Stimulated activated naive CD8-positive, alpha-beta T cell treated with anti-CD3 and anti-CD28 coated beads, Interleukin-15, amount 100 ng/mL, for 72 hours (primary cell): ENCODE results near the gene COL1A2.

ENCODE experiments used
- ATAC-seq: fragments of 150-1000 bp; cut with Tn5 transposase; 2 replicates; pipeline ENCODE4 v1.10.0; 2021; ENCODE audit warnings: mild to moderate bottlenecking, moderate library complexity
- DNase-seq, 2 donors: peaks; one replicate each; pipeline ENCODE4 v3.0.0; 2021 to 2022
- H3K27ac Mint-ChIP-seq, 2 donors: one replicate each; pipeline ENCODE4 v1.8.0; 2022; ENCODE audit warnings: mild to moderate bottlenecking in 2 of 2, mixed read lengths in 2 of 2, moderate library complexity in 2 of 2
- H3K27me3 Mint-ChIP-seq: one replicate; pipeline ENCODE4 v1.8.0; 2022; ENCODE audit warnings: mixed read lengths
- H3K4me1 Mint-ChIP-seq: one replicate; pipeline ENCODE4 v1.8.0; 2022; ENCODE audit warnings: mild to moderate bottlenecking, mixed read lengths
- H3K4me3 Mint-ChIP-seq, 2 donors: one replicate each; pipeline ENCODE4 v1.8.0; 2022; ENCODE audit warnings: mild to moderate bottlenecking in 2 of 2, mixed read lengths in 2 of 2, moderate library complexity in 1 of 2
- H3K9me3 Mint-ChIP-seq, 2 donors: one replicate each; pipeline ENCODE4 v1.8.0; 2022; ENCODE audit warnings: mixed read lengths in 2 of 2

The COL1A2 gene

DNA sequence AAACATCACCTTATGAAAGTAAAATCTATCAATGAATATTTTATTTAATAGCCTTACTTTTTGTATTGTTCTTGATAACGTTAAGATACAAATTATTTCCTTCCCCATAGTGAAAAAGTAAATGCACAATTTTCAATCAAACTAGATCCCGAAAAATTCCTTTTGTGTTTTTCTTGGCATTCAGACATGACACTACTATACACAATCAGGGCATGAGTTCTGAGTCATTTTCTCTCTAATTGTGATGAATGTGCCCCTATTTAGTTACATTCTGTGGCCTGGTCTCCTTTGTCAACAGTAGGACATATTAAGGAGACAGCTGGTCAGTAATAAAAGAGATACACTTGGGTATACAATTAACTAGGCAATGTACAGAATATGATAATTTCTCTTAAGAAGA is 19.8 kb downstream of the COL1A2 start:
- DNase-seq (no peak), ATAC-seq (no peak)
- H3K4me3 Mint-ChIP-seq: no peak overlapping the region
- no peaks in the 10 kb centered on the region for H3K4me1 Mint-ChIP-seq
- no peak overlapping the region for H3K27ac Mint-ChIP-seq
- peaks cover 3% of the 10 kb centered on the region for H3K27me3 Mint-ChIP-seq
- H3K9me3 Mint-ChIP-seq: no peaks in the 10 kb centered on the region

DNA sequence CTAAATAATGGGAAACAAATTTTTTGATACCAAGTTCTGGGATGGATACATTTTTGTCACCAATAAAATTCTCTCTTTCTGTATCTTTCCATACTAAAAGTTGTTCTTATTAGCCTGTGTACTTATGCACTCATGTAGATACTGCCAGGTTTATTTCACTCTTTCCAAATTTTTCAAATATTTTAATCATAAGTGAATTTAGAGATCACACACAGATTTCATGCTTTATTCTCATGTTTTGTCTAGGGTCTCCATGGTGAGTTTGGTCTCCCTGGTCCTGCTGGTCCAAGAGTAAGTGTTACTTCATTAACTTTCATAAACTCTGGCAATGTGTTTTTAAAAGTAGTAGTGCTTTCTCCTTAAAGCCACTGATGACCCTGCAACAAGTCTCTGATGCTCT is 20.3 kb downstream of the COL1A2 start:
- Mint-ChIP-seq H3K4me1 (no peaks in the 10 kb centered on the region), H3K27me3 (peaks cover 8% of the 10 kb centered on the region), H3K9me3 (no peaks in the 10 kb centered on the region), H3K27ac (no peak overlapping the region), H3K4me3 (no peak overlapping the region)
- DNase-seq (no peak), ATAC-seq (no peak)

DNA sequence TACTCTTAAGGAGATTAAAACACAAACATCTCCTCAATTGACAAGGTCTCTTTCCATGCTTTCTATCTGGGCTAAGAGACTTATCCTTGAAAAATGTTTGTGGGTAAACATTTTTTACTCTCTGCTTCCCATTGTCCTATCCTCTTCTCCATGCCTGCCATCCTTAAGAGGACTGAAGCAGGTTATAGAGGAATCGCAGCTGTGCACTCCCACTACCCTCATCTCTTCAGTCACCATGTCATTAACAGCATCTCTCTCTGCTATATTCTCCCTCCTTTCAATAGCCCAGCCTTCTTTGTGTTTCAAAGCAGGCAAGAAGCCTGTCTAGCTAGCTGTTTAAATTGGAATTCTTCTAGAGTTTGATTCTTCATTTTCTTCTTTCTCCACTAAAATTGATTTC is 22.6 kb downstream of the COL1A2 start:
- ATAC-seq (no peak), DNase-seq (no peak)
- no peak overlapping the region for H3K4me3 Mint-ChIP-seq
- H3K27ac Mint-ChIP-seq: no peak overlapping the region
- no peaks in the 10 kb centered on the region for H3K9me3 Mint-ChIP-seq
- peaks cover 9% of the 10 kb centered on the region for H3K27me3 Mint-ChIP-seq
- no peaks in the 10 kb centered on the region for H3K4me1 Mint-ChIP-seq

DNA sequence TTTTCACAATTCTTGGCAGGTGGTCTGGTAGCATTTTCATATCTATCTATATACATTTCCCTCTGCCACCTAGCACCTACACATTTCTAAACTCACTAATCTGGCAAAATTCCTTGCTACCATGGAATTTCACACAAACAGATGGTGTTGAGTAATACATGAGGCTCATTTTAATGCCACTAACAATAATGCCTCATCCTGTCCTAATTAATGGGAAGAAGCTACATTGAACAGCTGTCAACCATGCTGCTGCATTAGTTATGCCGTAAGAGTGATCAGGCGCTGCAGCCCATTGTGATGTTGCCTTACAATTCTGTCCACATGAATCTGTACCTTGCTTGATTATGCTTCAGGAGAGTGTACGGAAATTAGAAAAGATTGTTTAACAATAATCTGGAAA is 23.2 kb downstream of the COL1A2 start:
- Mint-ChIP-seq H3K4me1 (no peaks in the 10 kb centered on the region), H3K9me3 (no peaks in the 10 kb centered on the region), H3K27me3 (peaks cover 9% of the 10 kb centered on the region), H3K27ac (no peak overlapping the region), H3K4me3 (no peak overlapping the region)
- ATAC-seq (no peak), DNase-seq (no peak)

GRCh38 chr7:94418851-94419250 is 24.2 kb downstream of the COL1A2 start:
- no peak overlapping the region for H3K27ac Mint-ChIP-seq
- no peaks in the 10 kb centered on the region for H3K4me1 Mint-ChIP-seq
- ATAC-seq (no peak), DNase-seq (no peak)
- peaks cover 9% of the 10 kb centered on the region for H3K27me3 Mint-ChIP-seq
- H3K9me3 Mint-ChIP-seq: no peaks in the 10 kb centered on the region
- no peak overlapping the region for H3K4me3 Mint-ChIP-seq

- Mint-ChIP-seq H3K4me3 (no peak overlapping the region), H3K27ac (no peak overlapping the region), H3K9me3 (no peaks in the 10 kb centered on the region), H3K4me1 (no peaks in the 10 kb centered on the region), H3K27me3 (peaks cover 9% of the 10 kb centered on the region)
- no peak for ATAC-seq
- no peak for DNase-seq
Observed at GRCh38 chr7:94420328-94420727, 25.6 kb downstream of the COL1A2 start.

GRCh38 chr7:94421681-94422080 is 27.0 kb downstream of the COL1A2 start:
- H3K27ac Mint-ChIP-seq: no peak overlapping the region
- DNase-seq (no peak), ATAC-seq (no peak)
- H3K4me1 Mint-ChIP-seq: no peaks in the 10 kb centered on the region
- H3K9me3 Mint-ChIP-seq: no peaks in the 10 kb centered on the region
- peaks cover 9% of the 10 kb centered on the region for H3K27me3 Mint-ChIP-seq
- no peak overlapping the region for H3K4me3 Mint-ChIP-seq

GRCh38 chr7:94422136-94422535 is 27.4 kb downstream of the COL1A2 start:
- Mint-ChIP-seq H3K4me3 (no peak overlapping the region), H3K27ac (no peak overlapping the region), H3K4me1 (no peaks in the 10 kb centered on the region), H3K9me3 (no peaks in the 10 kb centered on the region), H3K27me3 (peaks cover 9% of the 10 kb centered on the region)
- ATAC-seq: no peak
- no peak for DNase-seq

GRCh38 chr7:94422827-94423460 is 28.2 kb downstream of the COL1A2 start:
- ATAC-seq (no peak), DNase-seq (no peak)
- no peaks in the 10 kb centered on the region for H3K4me1 Mint-ChIP-seq
- H3K27me3 Mint-ChIP-seq: peaks cover 9% of the 10 kb centered on the region
- no peak overlapping the region for H3K4me3 Mint-ChIP-seq
- no peak overlapping the region for H3K27ac Mint-ChIP-seq
- H3K9me3 Mint-ChIP-seq: no peaks in the 10 kb centered on the region

GRCh38 chr7:94423863-94424735 is 29.4 kb downstream of the COL1A2 start:
- no peak for DNase-seq

GRCh38 chr7:94425546-94425945 is 30.9 kb downstream of the COL1A2 start:
- ATAC-seq (no peak), DNase-seq (no peak)
- Mint-ChIP-seq H3K9me3 (no peaks in the 10 kb centered on the region), H3K4me3 (no peak overlapping the region), H3K27ac (no peak overlapping the region), H3K27me3 (no peaks in the 10 kb centered on the region), H3K4me1 (no peaks in the 10 kb centered on the region)

More at GRCh38 chr7:94423863-94424735, 29.4 kb downstream of the COL1A2 start:
- H3K4me3 Mint-ChIP-seq: no peak overlapping the region
- peak overlapping the region in 1 of 2 donors; percentile 50 for H3K27ac Mint-ChIP-seq
- no peaks in the 10 kb centered on the region for H3K4me1 Mint-ChIP-seq
- H3K27me3 Mint-ChIP-seq: peaks cover 9% of the 10 kb centered on the region
- ATAC-seq: no peak
- no peaks in the 10 kb centered on the region for H3K9me3 Mint-ChIP-seq

DNA sequence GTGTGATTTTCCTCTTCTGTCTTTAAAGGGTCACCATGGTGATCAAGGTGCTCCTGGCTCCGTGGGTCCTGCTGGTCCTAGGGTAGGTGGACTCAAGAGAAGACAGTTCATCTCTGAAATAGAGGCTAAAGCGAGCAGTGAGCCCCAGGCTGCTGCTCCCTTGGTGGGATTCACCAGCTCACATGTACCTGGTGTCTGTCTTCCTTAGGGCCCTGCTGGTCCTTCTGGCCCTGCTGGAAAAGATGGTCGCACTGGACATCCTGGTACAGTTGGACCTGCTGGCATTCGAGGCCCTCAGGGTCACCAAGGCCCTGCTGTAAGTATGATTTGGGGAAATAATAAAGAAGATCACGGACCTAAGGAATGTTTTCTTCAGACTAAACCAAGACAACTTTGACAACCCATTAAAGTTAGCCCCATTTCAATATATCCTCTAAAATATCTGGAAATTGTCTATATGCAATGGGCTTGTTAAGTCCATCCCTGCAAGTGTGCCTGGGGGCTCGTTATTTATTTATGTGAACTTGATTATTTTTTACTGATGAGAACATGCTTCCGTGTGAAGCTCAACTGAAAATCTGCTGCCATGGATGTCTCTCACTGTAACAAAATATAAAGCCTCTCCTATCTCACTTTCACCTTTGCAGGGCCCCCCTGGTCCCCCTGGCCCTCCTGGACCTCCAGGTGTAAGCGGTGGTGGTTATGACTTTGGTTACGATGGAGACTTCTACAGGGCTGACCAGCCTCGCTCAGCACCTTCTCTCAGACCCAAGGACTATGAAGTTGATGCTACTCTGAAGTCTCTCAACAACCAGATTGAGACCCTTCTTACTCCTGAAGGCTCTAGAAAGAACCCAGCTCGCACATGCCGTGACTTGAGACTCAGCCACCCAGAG is 32.5 kb downstream of the COL1A2 start:
- no peak overlapping the region for H3K27ac Mint-ChIP-seq
- no peaks in the 10 kb centered on the region for H3K9me3 Mint-ChIP-seq
- DNase-seq (no peak), ATAC-seq (no peak)
- no peaks in the 10 kb centered on the region for H3K4me1 Mint-ChIP-seq
- H3K27me3 Mint-ChIP-seq: no peaks in the 10 kb centered on the region
- H3K4me3 Mint-ChIP-seq: no peak overlapping the region

DNA sequence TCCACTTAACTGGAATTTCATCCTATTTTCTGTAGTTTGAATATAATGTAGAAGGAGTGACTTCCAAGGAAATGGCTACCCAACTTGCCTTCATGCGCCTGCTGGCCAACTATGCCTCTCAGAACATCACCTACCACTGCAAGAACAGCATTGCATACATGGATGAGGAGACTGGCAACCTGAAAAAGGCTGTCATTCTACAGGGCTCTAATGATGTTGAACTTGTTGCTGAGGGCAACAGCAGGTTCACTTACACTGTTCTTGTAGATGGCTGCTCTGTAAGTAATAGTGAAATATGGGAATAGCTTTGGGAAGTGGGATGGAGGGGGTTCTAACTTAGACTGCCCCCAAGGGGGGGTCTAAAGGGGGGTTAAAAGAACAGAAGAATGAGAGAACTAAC is 34.5 kb downstream of the COL1A2 start:
- no peaks in the 10 kb centered on the region for H3K4me1 Mint-ChIP-seq
- no peak overlapping the region for H3K27ac Mint-ChIP-seq
- no peak overlapping the region for H3K4me3 Mint-ChIP-seq
- H3K9me3 Mint-ChIP-seq: no peaks in the 10 kb centered on the region
- DNase-seq (no peak), ATAC-seq (no peak)
- H3K27me3 Mint-ChIP-seq: no peaks in the 10 kb centered on the region

DNA sequence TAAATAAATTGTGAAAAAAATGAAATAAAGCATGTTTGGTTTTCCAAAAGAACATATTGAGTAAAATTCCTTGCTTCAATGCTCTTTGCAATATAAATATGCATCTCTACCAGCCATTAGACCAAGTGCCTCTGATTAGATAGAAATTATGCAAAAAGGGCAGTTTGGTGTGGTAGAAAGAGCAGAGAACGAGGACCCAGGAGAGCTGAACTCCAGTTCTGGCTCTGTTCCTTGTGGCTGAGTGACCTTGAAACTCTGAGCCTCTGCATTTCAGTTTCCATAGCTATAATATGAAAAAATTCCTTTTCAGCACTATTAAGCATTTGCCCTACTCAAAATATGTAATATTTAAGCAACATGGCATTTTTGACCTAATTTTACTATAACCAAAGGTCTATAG is 36.5 kb downstream of the COL1A2 start:
- peaks cover 12% of the 10 kb centered on the region for H3K27me3 Mint-ChIP-seq
- ATAC-seq: no peak
- no peak overlapping the region for H3K4me3 Mint-ChIP-seq

DNA sequence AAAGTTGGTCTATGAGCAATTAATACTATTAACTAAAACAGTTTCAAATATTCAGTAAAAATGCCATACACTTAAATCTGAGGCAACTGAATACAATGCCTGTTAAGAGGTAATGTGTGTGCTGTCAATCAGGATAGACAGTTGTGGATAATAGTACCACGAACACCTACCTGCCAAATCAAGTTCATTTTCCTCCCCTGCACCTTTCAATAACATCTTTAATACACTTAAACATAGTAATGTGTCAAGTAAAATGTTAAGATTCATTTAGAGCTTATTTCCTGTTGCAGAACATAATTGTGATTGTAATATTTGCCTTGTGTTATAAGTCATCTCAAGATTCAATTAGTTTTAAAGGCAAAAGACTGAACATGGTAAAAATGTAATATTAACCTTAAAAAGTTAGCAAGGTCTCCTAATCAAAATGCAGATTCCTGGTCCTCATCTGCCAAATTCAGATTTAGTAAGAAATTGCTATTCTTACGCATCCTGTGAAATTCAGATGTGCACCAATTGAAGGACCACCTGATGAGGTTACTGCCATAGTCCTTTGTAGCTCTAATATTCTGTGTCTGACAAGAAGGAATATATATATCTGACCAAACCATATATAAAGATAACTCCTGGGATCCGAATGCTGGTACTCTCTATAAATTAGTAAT is 37.1 kb downstream of the COL1A2 start:
- DNase-seq (no peak), ATAC-seq (no peak)
- Mint-ChIP-seq H3K27me3 (peaks cover 18% of the 10 kb centered on the region), H3K27ac (no peak overlapping the region), H3K9me3 (no peaks in the 10 kb centered on the region), H3K4me1 (no peaks in the 10 kb centered on the region), H3K4me3 (no peak overlapping the region)

More for the DNA sequence above, 36.5 kb downstream of the COL1A2 start:
- Mint-ChIP-seq H3K4me1 (no peaks in the 10 kb centered on the region), H3K9me3 (no peaks in the 10 kb centered on the region), H3K27ac (no peak overlapping the region)
- DNase-seq: no peak
